ENCODE measurements around the gene PAPOLG. TPM values are rescaled to one million over a fixed set of nuclear protein-coding genes. Genes with fewer than 3 reads are reported as not detected.

The PAPOLG gene
- total RNA-seq, 1 donor from 2014 or later = 14.7 TPM

DNA sequence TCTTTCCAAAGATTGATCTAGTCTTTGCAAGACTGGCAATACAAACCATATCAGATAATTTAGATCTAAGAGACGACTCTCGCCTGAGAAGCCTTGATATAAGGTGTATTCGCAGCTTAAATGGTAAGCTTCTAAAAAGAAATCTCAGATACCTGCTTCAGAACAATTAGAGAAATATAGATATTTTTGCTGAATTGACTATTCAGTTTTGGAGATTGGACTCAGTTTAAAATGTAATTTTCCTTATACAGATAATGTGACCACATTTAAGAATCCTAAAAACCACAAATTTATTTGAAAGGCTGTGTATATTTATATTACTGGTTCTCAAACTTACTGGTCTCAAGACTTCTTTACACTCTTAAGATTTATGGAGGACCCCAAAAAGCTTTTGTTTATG is 15.4 kb downstream of the PAPOLG start:
- peaks cover 0 to 79% of the 10 kb centered on the region in 2 donors for H3K36me3 ChIP-seq
- no peak overlapping the region for H3K4me3 ChIP-seq
- TF ChIP-seq POLR2A (IDR thresholded peaks at IDR 0.05) = no peak
- TF ChIP-seq, protein P1, sequence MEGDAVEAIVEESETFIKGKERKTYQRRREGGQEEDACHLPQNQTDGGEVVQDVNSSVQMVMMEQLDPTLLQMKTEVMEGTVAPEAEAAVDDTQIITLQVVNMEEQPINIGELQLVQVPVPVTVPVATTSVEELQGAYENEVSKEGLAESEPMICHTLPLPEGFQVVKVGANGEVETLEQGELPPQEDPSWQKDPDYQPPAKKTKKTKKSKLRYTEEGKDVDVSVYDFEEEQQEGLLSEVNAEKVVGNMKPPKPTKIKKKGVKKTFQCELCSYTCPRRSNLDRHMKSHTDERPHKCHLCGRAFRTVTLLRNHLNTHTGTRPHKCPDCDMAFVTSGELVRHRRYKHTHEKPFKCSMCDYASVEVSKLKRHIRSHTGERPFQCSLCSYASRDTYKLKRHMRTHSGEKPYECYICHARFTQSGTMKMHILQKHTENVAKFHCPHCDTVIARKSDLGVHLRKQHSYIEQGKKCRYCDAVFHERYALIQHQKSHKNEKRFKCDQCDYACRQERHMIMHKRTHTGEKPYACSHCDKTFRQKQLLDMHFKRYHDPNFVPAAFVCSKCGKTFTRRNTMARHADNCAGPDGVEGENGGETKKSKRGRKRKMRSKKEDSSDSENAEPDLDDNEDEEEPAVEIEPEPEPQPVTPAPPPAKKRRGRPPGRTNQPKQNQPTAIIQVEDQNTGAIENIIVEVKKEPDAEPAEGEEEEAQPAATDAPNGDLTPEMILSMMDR (IDR thresholded peaks at IDR 0.05) = no peak
- no peak for TF ChIP-seq POLR2AphosphoS5 (IDR thresholded peaks at IDR 0.05; ENCODE audit: insufficient read depth in 1 of 2, low read depth in 1 of 2)
- H3K9me3 ChIP-seq = no peaks in the 10 kb centered on the region
- H3K4me1 ChIP-seq = no peaks in the 10 kb centered on the region
- DNase-seq (ENCODE audit: extremely low spot score in 2 of 2) = no peak
- H3K27me3 ChIP-seq = no peaks in the 10 kb centered on the region
- intact Hi-C loops (cut with DNase I) = no loop called here
- no peak overlapping the region for H3K27ac ChIP-seq

DNA sequence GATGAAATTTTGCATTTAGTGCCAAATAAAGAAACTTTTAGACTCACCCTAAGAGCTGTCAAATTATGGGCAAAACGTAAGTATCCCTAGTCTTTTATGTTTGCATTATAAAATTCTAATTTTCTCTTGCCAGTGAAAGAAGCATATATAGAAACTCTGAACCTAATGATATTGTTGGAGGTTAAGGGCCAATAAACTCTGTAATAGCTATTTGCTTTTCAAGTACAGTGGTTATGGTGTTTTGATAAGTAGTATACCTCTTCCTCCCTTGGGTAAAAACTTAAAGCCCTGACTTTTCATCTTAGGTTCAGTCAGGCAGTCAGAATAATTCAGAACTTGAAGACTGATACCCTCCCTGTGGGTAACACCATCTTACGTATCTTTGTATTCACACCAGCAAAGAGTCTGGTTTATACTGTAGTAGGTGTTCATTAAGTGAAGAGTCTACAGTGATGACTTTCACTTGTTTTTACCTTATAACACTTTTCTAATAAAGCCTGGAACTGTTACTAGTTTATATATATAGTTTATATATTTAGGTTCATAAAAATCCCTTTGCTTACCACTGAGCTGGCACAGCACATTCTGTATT is 19.1 kb downstream of the PAPOLG start:
- intact Hi-C loops (cut with DNase I) = no loop called here
- H3K27me3 ChIP-seq = no peaks in the 10 kb centered on the region
- no peak for DNase-seq (ENCODE audit: extremely low spot score in 2 of 2)
- H3K27ac ChIP-seq = no peak overlapping the region
- TF ChIP-seq, protein P1 (IDR thresholded peaks at IDR 0.05) = no peak
- TF ChIP-seq POLR2AphosphoS5 (IDR thresholded peaks at IDR 0.05; ENCODE audit: insufficient read depth in 1 of 2, low read depth in 1 of 2) (no peak), POLR2A (IDR thresholded peaks at IDR 0.05) (no peak)
- no peak overlapping the region for H3K4me3 ChIP-seq
- H3K4me1 ChIP-seq = no peaks in the 10 kb centered on the region
- peaks cover 0 to 84% of the 10 kb centered on the region in 2 donors for H3K36me3 ChIP-seq
- no peaks in the 10 kb centered on the region for H3K9me3 ChIP-seq

DNA sequence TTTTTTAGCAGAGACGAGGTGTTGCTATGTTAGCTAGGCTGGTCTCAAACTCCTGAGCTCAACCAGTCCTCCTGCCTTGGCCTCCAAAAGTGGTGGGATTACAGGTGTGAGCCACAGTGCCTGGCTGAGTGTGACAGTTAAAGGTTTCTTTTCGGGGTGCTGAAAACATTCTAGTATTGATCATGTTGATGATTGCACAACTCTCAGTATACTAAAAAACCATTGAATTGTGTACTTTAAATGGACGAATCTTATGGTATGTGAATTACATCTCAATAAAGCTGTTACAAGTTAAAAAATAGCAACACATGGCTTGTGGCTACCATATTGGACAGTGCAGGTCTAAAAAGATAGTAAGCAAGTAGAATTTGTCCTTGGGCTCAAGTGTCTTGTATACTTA is 22.3 kb downstream of the PAPOLG start:
- DNase-seq (ENCODE audit: extremely low spot score in 2 of 2) = no peak
- intact Hi-C loops (cut with DNase I) = no loop called here
- Histone ChIP-seq H3K27ac (no peak overlapping the region), H3K27me3 (no peaks in the 10 kb centered on the region), H3K9me3 (no peaks in the 10 kb centered on the region), H3K36me3 (peaks cover 0 to 78% of the 10 kb centered on the region in 2 donors), H3K4me1 (no peaks in the 10 kb centered on the region), H3K4me3 (no peak overlapping the region)
- TF ChIP-seq POLR2A (IDR thresholded peaks at IDR 0.05) (no peak), POLR2AphosphoS5 (IDR thresholded peaks at IDR 0.05; ENCODE audit: insufficient read depth in 1 of 2, low read depth in 1 of 2) (no peak)
- TF ChIP-seq, protein P1 (IDR thresholded peaks at IDR 0.05) = no peak

DNA sequence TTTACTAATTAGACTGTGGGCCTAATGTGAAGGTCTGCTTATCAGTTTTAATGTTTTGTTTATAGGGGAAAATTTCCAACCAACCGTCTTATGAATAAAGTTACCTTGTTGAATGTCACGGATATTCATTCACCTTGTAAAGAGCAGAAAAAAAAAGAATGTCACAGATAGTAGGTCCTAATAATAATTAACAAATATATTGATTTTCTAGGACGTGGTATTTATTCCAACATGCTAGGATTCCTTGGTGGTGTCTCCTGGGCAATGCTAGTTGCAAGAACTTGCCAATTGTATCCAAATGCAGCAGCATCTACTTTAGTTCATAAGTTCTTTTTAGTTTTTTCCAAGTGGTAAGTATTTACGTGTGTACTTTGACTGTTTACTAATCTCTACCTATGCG is 23.4 kb downstream of the PAPOLG start:
- Histone ChIP-seq H3K4me3 (no peak overlapping the region), H3K36me3 (peaks cover 0 to 83% of the 10 kb centered on the region in 2 donors), H3K4me1 (no peaks in the 10 kb centered on the region), H3K27ac (no peak overlapping the region), H3K27me3 (no peaks in the 10 kb centered on the region), H3K9me3 (no peaks in the 10 kb centered on the region)
- no peak for DNase-seq (ENCODE audit: extremely low spot score in 2 of 2)
- intact Hi-C loops (cut with DNase I) = no loop called here
- no peak for TF ChIP-seq POLR2A (IDR thresholded peaks at IDR 0.05)
- no peak for TF ChIP-seq POLR2AphosphoS5 (IDR thresholded peaks at IDR 0.05; ENCODE audit: insufficient read depth in 1 of 2, low read depth in 1 of 2)
- TF ChIP-seq, protein P1 (IDR thresholded peaks at IDR 0.05) = no peak

DNA sequence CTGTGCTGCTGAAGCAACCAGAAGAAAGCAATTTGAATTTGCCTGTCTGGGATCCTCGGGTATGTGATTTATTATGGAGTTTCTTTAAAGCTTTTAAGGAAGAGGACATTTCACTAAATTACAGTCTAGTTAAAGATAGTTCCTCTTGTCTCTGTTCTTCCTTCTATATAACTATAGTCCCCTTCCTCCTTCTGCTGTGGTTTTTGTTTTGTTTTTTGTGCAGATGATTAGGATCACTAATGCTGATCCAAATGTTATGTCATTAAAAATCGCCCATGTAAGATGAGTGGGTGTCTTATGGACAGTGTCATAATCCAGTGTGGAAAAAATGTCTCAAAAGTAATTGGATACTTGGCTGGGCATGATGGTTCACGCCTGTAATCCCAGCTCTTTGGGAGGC is 24.7 kb downstream of the PAPOLG start:
- Histone ChIP-seq H3K27me3 (no peaks in the 10 kb centered on the region), H3K27ac (no peak overlapping the region), H3K9me3 (no peaks in the 10 kb centered on the region), H3K4me3 (no peak overlapping the region), H3K36me3 (peaks cover 0 to 84% of the 10 kb centered on the region in 2 donors), H3K4me1 (no peaks in the 10 kb centered on the region)
- TF ChIP-seq, protein P1 (IDR thresholded peaks at IDR 0.05) = no peak
- TF ChIP-seq POLR2AphosphoS5 (IDR thresholded peaks at IDR 0.05; ENCODE audit: insufficient read depth in 1 of 2, low read depth in 1 of 2) = no peak
- TF ChIP-seq POLR2A (IDR thresholded peaks at IDR 0.05) = no peak
- DNase-seq (ENCODE audit: extremely low spot score in 2 of 2) = no peak
- intact Hi-C loops (cut with DNase I) = no loop called here
